Dermis blood vessel endothelial cell (primary cell): ENCODE data around the gene ZFP82. TPM values are rescaled to one million over a fixed set of nuclear protein-coding genes. Genes with fewer than 3 reads are reported as not detected.

Experiments used
- DNase-seq: peaks from one replicate; pipeline ENCODE4 v3.0.0; 2010
- total RNA-seq: library from RNA; depleted of rRNA; stranded (reverse); fragments of >200 nt; gene quantifications from 2 replicates; pipeline ENCODE4 v1.2.3, GENCODE V29; 2014

ZFP82 gene
- total RNA-seq = 5.2 and 5.6 TPM in 2 replicates

- peak; percentile 91 for DNase-seq
Measured at GRCh38 chr19:36418287-36419001, at the start of gene ZFP82. TSS of gene ZFP82 (minus strand) at chr19:36418644. CDS start at chr19:36409789, 8,855 bp downstream.

GRCh38 chr19:36460046-36460445 is 41.6 kb upstream of the ZFP82 start:
- no peak for DNase-seq

- DNase-seq = no peak
Measured at GRCh38 chr19:36456831-36457230, 38.4 kb upstream of the ZFP82 start.

GRCh38 chr19:36449059-36449670 is 30.7 kb upstream of the ZFP82 start:
- no peak for DNase-seq

- no peak for DNase-seq
Measured at GRCh38 chr19:36441339-36441738, 22.9 kb upstream of the ZFP82 start.

- peak; percentile 36 for DNase-seq
Measured at GRCh38 chr19:36436531-36436930, 18.1 kb upstream of the ZFP82 start.

- DNase-seq = no peak
Measured at GRCh38 chr19:36423925-36424324, 5.5 kb upstream of the ZFP82 start.

GRCh38 chr19:36421749-36422481 is 3.5 kb upstream of the ZFP82 start:
- DNase-seq = peak; percentile 28

GRCh38 chr19:36420961-36421748 is 2.7 kb upstream of the ZFP82 start:
- DNase-seq = peak; percentile 58

GRCh38 chr19:36417752-36418286 is 625 bp downstream of the ZFP82 start:
- no peak for DNase-seq

GRCh38 chr19:36409841-36410240 is 8.6 kb downstream of the ZFP82 start:
- no peak for DNase-seq

GRCh38 chr19:36408101-36408500 is 10.3 kb downstream of the ZFP82 start:
- DNase-seq = peak; percentile 5

- no peak for DNase-seq
Measured at GRCh38 chr19:36404498-36404897, 13.9 kb downstream of the ZFP82 start.

GRCh38 chr19:36401475-36401874 is 17.0 kb downstream of the ZFP82 start:
- DNase-seq = no peak

- DNase-seq = no peak
Measured at GRCh38 chr19:36398571-36398970, 19.9 kb downstream of the ZFP82 start.

- DNase-seq = no peak
Measured at GRCh38 chr19:36392916-36393673, 25.3 kb downstream of the ZFP82 start.

GRCh38 chr19:36379510-36379819 is 39.0 kb downstream of the ZFP82 start:
- DNase-seq = no peak

- peak; percentile 96 for DNase-seq
Measured at GRCh38 chr19:36378625-36379509, 39.6 kb downstream of the ZFP82 start, which contains the start of gene ZFP14. TSS of gene ZFP14 (minus strand) at chr19:36379201. CDS start at chr19:36367892, 11,309 bp downstream.

GRCh38 chr19:36377541-36378178 is 40.8 kb downstream of the ZFP82 start:
- peak; percentile 2 for DNase-seq

- DNase-seq = no peak
Measured at GRCh38 chr19:36373638-36374156, 44.7 kb downstream of the ZFP82 start.
